DND-41 (cell line): ENCODE measurements around the gene TRIM29.

ENCODE experiments used
- ATAC-seq: fragments of 200-7000 bp; cut with Tn5 transposase; 3 replicates; pipeline ENCODE4 v1.9.1; 2021; ENCODE audit warnings: low read depth; ENCODE audit not compliant: insufficient read depth
- DNase-seq: peaks from one replicate; pipeline ENCODE4 v3.0.0-alpha.2; 2020
- H2AFZ ChIP-seq: 2 replicates; pipeline ENCODE4 v1.6.0; 2012; ENCODE audit warnings: low read depth, low read length
- H3K27ac ChIP-seq: 2 replicates; pipeline ENCODE4 v1.5.1; 2012; ENCODE audit warnings: low read length, inconsistent platforms
- H3K27me3 ChIP-seq: fragments of 200-600 bp; sonication (generic); 2 replicates; pipeline ENCODE4 v1.6.0; 2012; ENCODE audit warnings: low read length, mild to moderate bottlenecking, inconsistent platforms; ENCODE audit not compliant: insufficient read depth, poor library complexity
- H3K36me3 ChIP-seq: 2 replicates; pipeline ENCODE4 v1.5.1; 2012; ENCODE audit warnings: low read length, inconsistent platforms; ENCODE audit not compliant: insufficient read depth
- H3K4me1 ChIP-seq: 2 replicates; pipeline ENCODE4 v1.5.1; 2012; ENCODE audit warnings: mild to moderate bottlenecking, low read length; ENCODE audit not compliant: insufficient read depth
- H3K4me2 ChIP-seq: 2 replicates; pipeline ENCODE4 v1.6.0; 2012; ENCODE audit warnings: mild to moderate bottlenecking, moderate library complexity, low read length, inconsistent platforms; ENCODE audit not compliant: insufficient read depth
- H3K4me3 ChIP-seq, 2 experiments: fragments of 200-600 bp in 1 of 2; shearing (Covaris generic) in 1 of 2; 2 replicates each; pipeline ENCODE4 v1.5.1; 2012 to 2016; ENCODE audit warnings: inconsistent platforms in 2 of 2, low read length in 2 of 2, mild to moderate bottlenecking in 2 of 2, low read depth in 1 of 2, moderate library complexity in 1 of 2
- H3K79me2 ChIP-seq: 2 replicates; pipeline ENCODE4 v1.6.0; 2012; ENCODE audit warnings: low read length, inconsistent platforms; ENCODE audit not compliant: insufficient read depth
- H3K9ac ChIP-seq: 2 replicates; pipeline ENCODE4 v1.6.0; 2012; ENCODE audit warnings: low read depth, mild to moderate bottlenecking, inconsistent platforms, low read length, moderate library complexity
- H3K9me3 ChIP-seq: 2 replicates; pipeline ENCODE4 v1.5.1; 2012; ENCODE audit warnings: low read length, moderate library complexity, mild to moderate bottlenecking, inconsistent platforms; ENCODE audit not compliant: insufficient read depth, severe bottlenecking
- H4K20me1 ChIP-seq: 2 replicates; pipeline ENCODE4 v1.6.0; 2012; ENCODE audit warnings: low read length; ENCODE audit not compliant: insufficient read depth
- CTCF ChIP-seq: IDR thresholded peaks from 2 replicates; pipeline ENCODE4 v1.5.1; 2012; ENCODE audit warnings: borderline replicate concordance, low read length, moderate library complexity, mild to moderate bottlenecking; ENCODE audit not compliant: poor library complexity, severe bottlenecking; ENCODE audit errors: extremely low read depth
- EZH2 ChIP-seq: IDR thresholded peaks from 3 replicates; pipeline ENCODE4 v1.6.1; 2012; ENCODE audit warnings: borderline replicate concordance, low read depth, mild to moderate bottlenecking, moderate library complexity, low read length, inconsistent platforms; ENCODE audit not compliant: severe bottlenecking

TRIM29 gene

GRCh38 chr11:120064341-120064740 lies 73.6 kb downstream of the TRIM29 start:
- H3K79me2 ChIP-seq = no peaks in the 10 kb centered on the region
- ATAC-seq (no peak), DNase-seq (no peak)
- no peaks in the 10 kb centered on the region for H3K36me3 ChIP-seq
- no peak overlapping the region for H2AFZ ChIP-seq
- no peak overlapping the region for H3K4me2 ChIP-seq
- H3K4me1 ChIP-seq = no peaks in the 10 kb centered on the region
- H3K4me3 ChIP-seq = no peak overlapping the region
- H3K9ac ChIP-seq = no peak overlapping the region
- TF ChIP-seq EZH2 (no peak), CTCF (no peak)
- no peaks in the 10 kb centered on the region; the same call in 1 of the 2 replicates for H4K20me1 ChIP-seq
- peaks cover 56% of the 10 kb centered on the region for H3K27me3 ChIP-seq
- no peaks in the 10 kb centered on the region for H3K9me3 ChIP-seq
- H3K27ac ChIP-seq = no peak overlapping the region

GRCh38 chr11:120063686-120064340 lies 74.1 kb downstream of the TRIM29 start:
- TF ChIP-seq CTCF (no peak), EZH2 (no peak)
- Histone ChIP-seq H3K27me3 (peaks cover 62% of the 10 kb centered on the region), H3K9ac (no peak overlapping the region), H3K36me3 (no peaks in the 10 kb centered on the region), H3K4me2 (no peak overlapping the region), H3K9me3 (no peaks in the 10 kb centered on the region), H2AFZ (no peak overlapping the region), H3K4me3 (no peak overlapping the region), H3K27ac (no peak overlapping the region), H3K4me1 (no peaks in the 10 kb centered on the region), H3K79me2 (no peaks in the 10 kb centered on the region), H4K20me1 (no peaks in the 10 kb centered on the region; the same call in 1 of the 2 replicates)
- DNase-seq (no peak), ATAC-seq (no peak)

- H3K27ac ChIP-seq = no peak overlapping the region
- no peaks in the 10 kb centered on the region for H3K36me3 ChIP-seq
- TF ChIP-seq CTCF (no peak), EZH2 (no peak)
- H3K4me2 ChIP-seq = no peak overlapping the region
- no peak overlapping the region for H3K9ac ChIP-seq
- H3K79me2 ChIP-seq = no peaks in the 10 kb centered on the region
- ATAC-seq (no peak), DNase-seq (no peak)
- H3K4me1 ChIP-seq = no peaks in the 10 kb centered on the region
- H3K4me3 ChIP-seq = no peak overlapping the region
- no peak overlapping the region for H2AFZ ChIP-seq
- peaks cover 72% of the 10 kb centered on the region for H3K27me3 ChIP-seq
- H3K9me3 ChIP-seq = no peaks in the 10 kb centered on the region
- no peaks in the 10 kb centered on the region; the same call in 1 of the 2 replicates for H4K20me1 ChIP-seq
Observed at GRCh38 chr11:120062561-120062930, 75.4 kb downstream of the TRIM29 start.
